MCF 10A (cell line): ENCODE results near the gene ADAM12. TPM values are rescaled to one million over a fixed set of nuclear protein-coding genes. Genes with fewer than 3 reads are reported as not detected.
A peak's percentile ranks its signal among the peaks of the same experiment; 100 is the strongest.

ENCODE experiments used
- BruUV-seq: library from RNA; stranded (reverse); fragments of 400-500 nt; replicated peaks from 2 replicates; lab custom pipeline; 2021; lab: Mats Ljungman, UMichigan
- CTCF ChIA-PET: fragments of 300-600 bp; sonication (Branson Sonifier 250); formaldehyde crosslinking; extraction: SDS; loops from one replicate; lab custom pipeline; 2021; ENCODE audit warnings: antibody characterized with exemption, inconsistent platforms; lab: Yijun Ruan, JAX
- POLR2A ChIA-PET: fragments of 300-600, 350-650 bp; sonication (Branson Sonifier 250); formaldehyde crosslinking; extraction: SDS; loops from one replicate; lab custom pipeline; 2020; ENCODE audit warnings: antibody characterized with exemption, inconsistent platforms; lab: Yijun Ruan, JAX
- DNase-seq: peaks from one replicate; pipeline ENCODE4 v3.0.0-alpha.2; 2018; ENCODE audit not compliant: unreplicated experiment
- H3K27ac Mint-ChIP-seq: one replicate; pipeline ENCODE4 v1.8.0; 2022; ENCODE audit warnings: mild to moderate bottlenecking, low read depth, mixed read lengths; ENCODE audit not compliant: unreplicated experiment
- H3K27me3 Mint-ChIP-seq: one replicate; pipeline ENCODE4 v1.8.0; 2022; ENCODE audit warnings: mixed read lengths; ENCODE audit not compliant: insufficient read depth, unreplicated experiment
- H3K36me3 Mint-ChIP-seq: one replicate; pipeline ENCODE4 v1.8.0; 2022; ENCODE audit warnings: mild to moderate bottlenecking, moderate library complexity, mixed read lengths; ENCODE audit not compliant: insufficient read depth, unreplicated experiment
- H3K4me1 Mint-ChIP-seq: one replicate; pipeline ENCODE4 v1.8.0; 2022; ENCODE audit warnings: mixed read lengths; ENCODE audit not compliant: insufficient read depth, unreplicated experiment
- H3K4me3 Mint-ChIP-seq: one replicate; pipeline ENCODE4 v1.8.0; 2022; ENCODE audit warnings: mild to moderate bottlenecking, moderate library complexity, mixed read lengths; ENCODE audit not compliant: unreplicated experiment
- H3K9me3 Mint-ChIP-seq: one replicate; pipeline ENCODE4 v1.8.0; 2022; ENCODE audit warnings: mixed read lengths; ENCODE audit not compliant: unreplicated experiment
- CTCF ChIP-seq: fragments of 200-600 bp; IDR thresholded peaks from one replicate; pipeline ENCODE4 v1.8.0; 2022; ENCODE audit warnings: antibody characterized with exemption, mild to moderate bottlenecking; ENCODE audit not compliant: unreplicated experiment
- intact Hi-C: fragments of 100-400 bp; cut with micrococcal nuclease; formaldehyde crosslinking; loops from 2 replicates; pipeline ENCODE4 v1.14.1; 2022
- total RNA-seq: library from RNA; stranded (reverse); gene quantifications from 2 replicates; pipeline ENCODE4 v1.2.3, GENCODE V29; 2022

Gene ADAM12
- total RNA-seq, 1 experiment from 2014 or later: 2.2 TPM

DNA sequence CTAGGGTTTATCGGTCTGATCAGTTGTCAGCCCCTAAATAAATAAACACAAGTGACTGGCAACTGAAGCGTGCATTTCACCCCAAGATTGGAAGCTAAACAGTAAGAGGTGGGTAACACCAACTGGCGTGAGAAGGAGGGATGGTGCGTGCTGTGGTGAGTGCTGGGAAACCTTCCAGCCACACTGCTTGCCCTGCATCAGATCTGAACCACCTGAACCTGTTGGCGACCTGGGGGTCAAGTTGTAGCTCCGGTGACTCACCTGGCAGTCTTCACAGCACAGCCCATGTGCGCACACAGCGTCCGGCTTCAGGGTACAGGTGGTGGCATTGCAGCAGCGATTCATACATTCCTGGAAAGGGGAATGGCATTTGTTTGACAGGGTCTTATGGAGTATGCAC is 321.8 kb downstream of the ADAM12 start:
- CTCF ChIA-PET: no interaction called here
- POLR2A ChIA-PET: no interaction called here
- DNase-seq: peak; percentile 51
- Mint-ChIP-seq H3K4me1 (peaks cover 22% of the 10 kb centered on the region), H3K27me3 (no peaks in the 10 kb centered on the region), H3K36me3 (peaks cover 6% of the 10 kb centered on the region), H3K4me3 (no peak overlapping the region), H3K9me3 (no peaks in the 10 kb centered on the region), H3K27ac (no peak overlapping the region)
- no peak for TF ChIP-seq CTCF
- intact Hi-C loops: no loop called here
- BruUV-seq: no TSS peak

- H3K9me3 Mint-ChIP-seq: no peaks in the 10 kb centered on the region
- no peak for DNase-seq
- TF ChIP-seq CTCF: no peak
- BruUV-seq: no TSS peak
- H3K4me3 Mint-ChIP-seq: no peak overlapping the region
- CTCF ChIA-PET: interaction anchor here (0.6 kb wide), 1 partner anchor 37 kb away, joined by 3 read pairs; no protein-coding TSS in a partner anchor
- H3K4me1 Mint-ChIP-seq: peaks cover 22% of the 10 kb centered on the region
- intact Hi-C loops: no loop called here
- H3K27me3 Mint-ChIP-seq: no peaks in the 10 kb centered on the region
- H3K36me3 Mint-ChIP-seq: peaks cover 12% of the 10 kb centered on the region
- H3K27ac Mint-ChIP-seq: no peak overlapping the region
- POLR2A ChIA-PET: no interaction called here
Observed at GRCh38 chr10:126065751-126066377, 322.4 kb downstream of the ADAM12 start.

- no peak overlapping the region for H3K27ac Mint-ChIP-seq
- H3K4me3 Mint-ChIP-seq: no peak overlapping the region
- no peaks in the 10 kb centered on the region for H3K9me3 Mint-ChIP-seq
- no peaks in the 10 kb centered on the region for H3K27me3 Mint-ChIP-seq
- no peak for TF ChIP-seq CTCF
- POLR2A ChIA-PET: interaction anchor here (0.6 kb wide), 1 partner anchor 10 kb away, joined by 3 read pairs; no protein-coding TSS in a partner anchor
- peaks cover 15% of the 10 kb centered on the region for H3K36me3 Mint-ChIP-seq
- intact Hi-C loops: no loop called here
- BruUV-seq: no TSS peak
- CTCF ChIA-PET: no interaction called here
- DNase-seq: no peak
- peaks cover 22% of the 10 kb centered on the region for H3K4me1 Mint-ChIP-seq
Observed at GRCh38 chr10:126064512-126064911, 323.8 kb downstream of the ADAM12 start.

DNA sequence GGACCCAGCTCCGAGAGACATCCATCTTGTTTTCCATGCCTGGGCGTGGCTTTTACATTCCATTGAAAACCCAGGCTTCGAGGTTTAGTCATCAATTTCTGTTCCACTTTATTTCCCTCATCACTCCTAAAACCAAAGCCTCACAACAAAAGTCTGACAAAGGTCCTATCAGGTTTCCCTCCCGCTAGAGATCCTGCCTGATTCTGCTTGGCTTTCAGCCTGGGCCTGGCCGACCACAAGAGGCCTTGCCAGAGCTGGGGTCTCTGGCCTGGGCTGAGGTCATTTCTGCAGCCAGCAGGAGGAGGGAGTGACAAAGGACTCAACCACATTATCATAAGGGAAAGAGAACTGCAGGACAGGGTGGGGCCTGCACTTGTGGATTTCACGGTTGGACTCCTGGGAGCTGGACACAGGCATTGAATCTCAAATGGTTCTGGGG is 324.9 kb downstream of the ADAM12 start:
- Mint-ChIP-seq H3K27me3 (no peaks in the 10 kb centered on the region), H3K4me3 (no peak overlapping the region), H3K27ac (peak overlapping the region; percentile 75), H3K9me3 (no peaks in the 10 kb centered on the region), H3K4me1 (peaks cover 22% of the 10 kb centered on the region), H3K36me3 (peaks cover 15% of the 10 kb centered on the region)
- BruUV-seq: no TSS peak
- CTCF ChIA-PET: interaction anchor here (0.5 kb wide), 1 partner anchor 1023 kb away, joined by 3 read pairs; no protein-coding TSS in a partner anchor
- no peak for TF ChIP-seq CTCF
- intact Hi-C loops: no loop called here
- POLR2A ChIA-PET: no interaction called here
- peak; percentile 31 for DNase-seq
